HCT116 (cell line): Measurements from ENCODE around the gene TNFAIP3. TPM values are rescaled to one million over a fixed set of nuclear protein-coding genes. Genes with fewer than 3 reads are reported as not detected.

ENCODE experiments used
- ATAC-seq: fragments of 200-7000 bp; cut with Tn5 transposase; 2 replicates; pipeline ENCODE4 v1.9.1; 2020; ENCODE audit warnings: mild to moderate bottlenecking, moderate library complexity
- BruUV-seq: library from RNA; stranded (reverse); fragments of 400-500 nt; replicated peaks from 2 replicates; lab custom pipeline; 2021; lab: Mats Ljungman, UMichigan
- CTCF ChIA-PET: fragments of 300-600 bp; sonication (Branson Sonifier 250); formaldehyde crosslinking; loops from one replicate; lab custom pipeline; 2021; ENCODE audit warnings: antibody characterized with exemption; lab: Charles Lee
- POLR2A ChIA-PET: fragments of 300-600, 350-600 bp; sonication (Branson Sonifier 250); formaldehyde crosslinking; loops from one replicate; lab custom pipeline; 2021; ENCODE audit warnings: antibody characterized with exemption; lab: Charles Lee
- RAD21 ChIA-PET, 2 experiments: fragments of 300-600 bp; sonication (Branson Sonifier 250); formaldehyde crosslinking; loops; one replicate each; lab custom pipeline; 2023; ENCODE audit warnings: low total read pairs in 2 of 2; ENCODE audit not compliant: uncharacterized antibody in 2 of 2, unreplicated experiment in 2 of 2, low non-redundant PET in 1 of 2; lab: Charles Lee
- DNase-seq: peaks from one replicate; pipeline ENCODE4 v3.0.0-alpha.2; 2010; ENCODE audit warnings: low read depth, low spot score
- H2AFZ ChIP-seq: fragments of 200-600 bp; shearing (Covaris generic), sonication (generic); 2 replicates; pipeline ENCODE4 v1.6.1; 2017; ENCODE audit warnings: low read depth, mixed run types, mixed read lengths, antibody characterized with exemption, low read length; ENCODE audit not compliant: poor library complexity, severe bottlenecking
- H3K27ac ChIP-seq: 2 replicates; pipeline ENCODE4 v1.5.1; 2012; ENCODE audit warnings: low read depth, low read length
- H3K27me3 ChIP-seq: fragments of 200-600 bp; sonication (generic); 2 replicates; pipeline ENCODE4 v1.6.1; 2016; ENCODE audit warnings: mixed run types, low read length, mixed read lengths; ENCODE audit not compliant: insufficient read depth
- H3K36me3 ChIP-seq, 2 experiments: fragments of 200-500 bp in 1 of 2; fragments of 200-600 bp in 1 of 2; sonication (Bioruptor generic) in 1 of 2; sonication (generic) in 1 of 2; 2 replicates each; pipeline versions ENCODE4 v1.5.1 to v1.6.1; 2014 to 2016; ENCODE audit warnings: low read length in 2 of 2, inconsistent platforms in 1 of 2, mixed read lengths in 1 of 2, mixed run types in 1 of 2; ENCODE audit not compliant: insufficient read depth in 2 of 2, control insufficient read depth in 1 of 2
- H3K4me1 ChIP-seq, 2 experiments: fragments of 200-600 bp in 1 of 2; sonication (generic) in 1 of 2; 2 replicates each; pipeline versions ENCODE4 v1.5.1 to v1.6.1; 2012 to 2017; ENCODE audit warnings: low read length in 2 of 2, inconsistent platforms in 1 of 2, mild to moderate bottlenecking in 1 of 2, mixed read lengths in 1 of 2, mixed run types in 1 of 2, moderate library complexity in 1 of 2; ENCODE audit not compliant: insufficient read depth in 2 of 2, control insufficient read depth in 1 of 2
- H3K4me2 ChIP-seq: fragments of 200-600 bp; sonication (generic); 2 replicates; pipeline ENCODE4 v1.6.1; 2017; ENCODE audit warnings: mixed run types, low read length, mixed read lengths
- H3K4me3 ChIP-seq, 2 experiments: fragments of 200-600 bp in 1 of 2; sonication (generic) in 1 of 2; replicated peaks in 1 of 2; 2 replicates each; pipeline ENCODE4 v1.5.1; 2011 to 2016; ENCODE audit warnings: low read length in 2 of 2, control low read depth in 1 of 2, low read depth in 1 of 2, mild to moderate bottlenecking in 1 of 2, mixed read lengths in 1 of 2, mixed run types in 1 of 2
- H3K79me2 ChIP-seq: fragments of 200-600 bp; sonication (generic); 2 replicates; pipeline ENCODE4 v1.6.1; 2017; ENCODE audit warnings: mild to moderate bottlenecking, mixed run types, low read length, moderate library complexity, mixed read lengths; ENCODE audit not compliant: insufficient read depth
- H3K9ac ChIP-seq: fragments of 200-600 bp; sonication (generic); 2 replicates; pipeline ENCODE4 v1.6.1; 2016; ENCODE audit warnings: low read length, mixed read lengths
- H3K9me2 ChIP-seq: fragments of 200-600 bp; sonication (generic), shearing (Covaris generic); 2 replicates; pipeline ENCODE4 v1.6.1; 2017; ENCODE audit warnings: mixed run types, mild to moderate bottlenecking, moderate library complexity; ENCODE audit not compliant: insufficient read depth
- H3K9me3 ChIP-seq, 2 experiments: fragments of 200-500 bp in 1 of 2; fragments of 200-600 bp in 1 of 2; sonication (Bioruptor generic) in 1 of 2; sonication (generic) in 1 of 2; 2 replicates each; pipeline ENCODE4 v1.6.1; 2014 to 2017; ENCODE audit warnings: low read length in 2 of 2, mixed read lengths in 2 of 2, inconsistent platforms in 1 of 2, low read depth in 1 of 2, mild to moderate bottlenecking in 1 of 2, mixed run types in 1 of 2, moderate library complexity in 1 of 2; ENCODE audit not compliant: control insufficient read depth in 1 of 2, insufficient read depth in 1 of 2
- H4K20me1 ChIP-seq: fragments of 200-600 bp; sonication (generic), shearing (Covaris generic); 2 replicates; pipeline ENCODE4 v1.6.1; 2017; ENCODE audit warnings: mixed run types, mild to moderate bottlenecking, moderate library complexity; ENCODE audit not compliant: insufficient read depth
- CBX3 ChIP-seq: IDR thresholded peaks from 2 replicates; pipeline ENCODE4 v1.6.1; 2012; ENCODE audit warnings: low read depth
- CEBPB ChIP-seq: IDR thresholded peaks from 2 replicates; pipeline ENCODE4 v1.6.1; 2012; ENCODE audit warnings: low read depth
- EGR1 ChIP-seq: IDR thresholded peaks from 2 replicates; pipeline ENCODE4 v1.6.1; 2012; ENCODE audit warnings: low read depth
- ELF1 ChIP-seq: IDR thresholded peaks from 2 replicates; pipeline ENCODE4 v1.6.1; 2012; ENCODE audit warnings: low read depth, borderline replicate concordance
- EZH2phosphoT487 ChIP-seq: fragments of 200-600 bp; IDR thresholded peaks from 2 replicates; pipeline ENCODE4 v1.6.1; 2018; ENCODE audit warnings: antibody characterized with exemption, borderline replicate concordance
- FOSL1 ChIP-seq: IDR thresholded peaks from 2 replicates; pipeline ENCODE4 v1.6.1; 2012; ENCODE audit warnings: low read depth
- JUND ChIP-seq: IDR thresholded peaks from 2 replicates; pipeline ENCODE4 v1.6.1; 2012
- RAD21 ChIP-seq: IDR thresholded peaks from 2 replicates; pipeline ENCODE4 v1.6.1; 2012; ENCODE audit warnings: low read depth, mild to moderate bottlenecking
- SIN3A ChIP-seq: IDR thresholded peaks from 2 replicates; pipeline ENCODE4 v1.6.1; 2012; ENCODE audit warnings: low read depth
- SP1 ChIP-seq: IDR thresholded peaks from 2 replicates; pipeline ENCODE4 v1.6.1; 2012; ENCODE audit warnings: low read depth
- TCF7L2 ChIP-seq: IDR thresholded peaks from 2 replicates; pipeline ENCODE4 v1.7.0; 2011; ENCODE audit warnings: borderline replicate concordance, inconsistent platforms; ENCODE audit not compliant: insufficient read depth, insufficient read length; ENCODE audit errors: extremely low read depth
- YY1 ChIP-seq: IDR thresholded peaks from 2 replicates; pipeline ENCODE4 v1.6.1; 2011; ENCODE audit warnings: low read length, low read depth, moderate library complexity, mild to moderate bottlenecking; ENCODE audit not compliant: insufficient replicate concordance; ENCODE audit errors: extremely low read depth
- ZFX ChIP-seq: fragments of 450-650 bp; IDR thresholded peaks from 2 replicates; pipeline ENCODE4 v1.6.1; 2017
- ZNF274 ChIP-seq: fragments of 200-500 bp; sonication (Bioruptor generic); IDR thresholded peaks from 2 replicates; pipeline ENCODE4 v1.6.1; 2014; ENCODE audit warnings: mild to moderate bottlenecking, low read depth, low read length, inconsistent platforms
- intact Hi-C: fragments of 100-400 bp; cut with micrococcal nuclease; formaldehyde crosslinking; loops from 2 replicates; pipeline ENCODE4 v1.10.0; 2022
- total RNA-seq: library from RNA; stranded (reverse); gene quantifications from one replicate; pipeline ENCODE4 v1.2.1, GENCODE V29; 2021; ENCODE audit not compliant: unreplicated experiment
- TF ChIP-seq, protein P1 (sequence below), 3 experiments: fragments of 200-600 bp in 1 of 3; sonication (generic) in 1 of 3; IDR thresholded peaks in 2 of 3; conservative IDR thresholded peaks in 1 of 3; 2 replicates each; pipeline ENCODE4 v1.5.1; 2012 to 2017; ENCODE audit warnings: low read depth in 2 of 3, low read length in 2 of 3, antibody characterized with exemption in 1 of 3, borderline replicate concordance in 1 of 3, control low read depth in 1 of 3, mild to moderate bottlenecking in 1 of 3, mixed read lengths in 1 of 3, mixed run types in 1 of 3, moderate library complexity in 1 of 3; ENCODE audit not compliant: insufficient read depth in 1 of 3
- TF ChIP-seq, protein P2 (sequence below): IDR thresholded peaks from 2 replicates; pipeline ENCODE4 v1.6.1; 2012; ENCODE audit warnings: low read depth
- TF ChIP-seq, protein P3 (sequence below): IDR thresholded peaks from 2 replicates; pipeline ENCODE4 v1.6.1; 2012
- TF ChIP-seq, protein P4 (sequence below): IDR thresholded peaks from 2 replicates; pipeline ENCODE4 v1.6.1; 2011; ENCODE audit warnings: mild to moderate bottlenecking, low read length, moderate library complexity; ENCODE audit not compliant: insufficient replicate concordance; ENCODE audit errors: extremely low read depth

TNFAIP3 gene
- total RNA-seq, 1 experiment from 2014 or later = 4.4 TPM

DNA sequence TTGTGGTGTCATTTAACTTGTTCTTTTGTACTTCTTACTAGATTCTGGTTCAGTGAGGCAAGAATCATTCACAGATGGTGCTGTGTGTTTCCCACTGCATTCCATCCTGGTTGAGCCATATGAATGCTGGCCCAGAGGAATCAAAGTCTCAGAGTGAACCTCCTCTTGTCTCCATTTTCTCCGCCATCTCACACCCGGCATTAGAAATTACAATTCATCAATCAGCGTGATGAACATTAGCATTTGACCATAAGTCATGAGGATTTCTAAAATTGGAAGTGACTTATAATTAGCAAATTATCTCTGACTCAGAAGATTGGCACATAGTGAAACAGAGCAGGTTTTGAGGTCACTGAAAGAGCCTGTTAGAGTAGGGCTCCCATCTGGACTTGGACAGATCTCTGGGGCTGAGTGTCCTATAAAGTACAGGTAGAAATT is 25.2 kb downstream of the TNFAIP3 start:
- RAD21 ChIA-PET = no interaction called here

More for the DNA sequence above, 25.2 kb downstream of the TNFAIP3 start:
- Histone ChIP-seq H3K4me3 (no peak overlapping the region), H3K79me2 (no peaks in the 10 kb centered on the region), H3K9me2 (no peaks in the 10 kb centered on the region), H2AFZ (no peak overlapping the region), H3K9me3 (no peaks in the 10 kb centered on the region), H3K9ac (no peak overlapping the region), H3K27ac (no peak overlapping the region), H3K27me3 (no peaks in the 10 kb centered on the region), H3K4me2 (no peak overlapping the region), H3K4me1 (peaks cover 0 to 22% of the 10 kb centered on the region in 2 experiments; a peak in 1 of 4 replicates), H3K36me3 (no peaks in the 10 kb centered on the region), H4K20me1 (no peaks in the 10 kb centered on the region)
- TF ChIP-seq, protein P1, sequence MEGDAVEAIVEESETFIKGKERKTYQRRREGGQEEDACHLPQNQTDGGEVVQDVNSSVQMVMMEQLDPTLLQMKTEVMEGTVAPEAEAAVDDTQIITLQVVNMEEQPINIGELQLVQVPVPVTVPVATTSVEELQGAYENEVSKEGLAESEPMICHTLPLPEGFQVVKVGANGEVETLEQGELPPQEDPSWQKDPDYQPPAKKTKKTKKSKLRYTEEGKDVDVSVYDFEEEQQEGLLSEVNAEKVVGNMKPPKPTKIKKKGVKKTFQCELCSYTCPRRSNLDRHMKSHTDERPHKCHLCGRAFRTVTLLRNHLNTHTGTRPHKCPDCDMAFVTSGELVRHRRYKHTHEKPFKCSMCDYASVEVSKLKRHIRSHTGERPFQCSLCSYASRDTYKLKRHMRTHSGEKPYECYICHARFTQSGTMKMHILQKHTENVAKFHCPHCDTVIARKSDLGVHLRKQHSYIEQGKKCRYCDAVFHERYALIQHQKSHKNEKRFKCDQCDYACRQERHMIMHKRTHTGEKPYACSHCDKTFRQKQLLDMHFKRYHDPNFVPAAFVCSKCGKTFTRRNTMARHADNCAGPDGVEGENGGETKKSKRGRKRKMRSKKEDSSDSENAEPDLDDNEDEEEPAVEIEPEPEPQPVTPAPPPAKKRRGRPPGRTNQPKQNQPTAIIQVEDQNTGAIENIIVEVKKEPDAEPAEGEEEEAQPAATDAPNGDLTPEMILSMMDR (IDR thresholded peaks at IDR 0.05 in 2 of 3, conservative IDR thresholded peaks at IDR 0.05 in 1 of 3; ENCODE audit: borderline replicate concordance in 1 of 3, insufficient read depth in 1 of 3, low read depth in 2 of 3, low read length in 2 of 3) = no peak
- TF ChIP-seq YY1 = no peak
- TF ChIP-seq EGR1 = no peak
- no peak for TF ChIP-seq FOSL1
- no peak for TF ChIP-seq EZH2phosphoT487
- TF ChIP-seq CBX3 = no peak
- TF ChIP-seq ZFX = no peak
- TF ChIP-seq, protein P2, sequence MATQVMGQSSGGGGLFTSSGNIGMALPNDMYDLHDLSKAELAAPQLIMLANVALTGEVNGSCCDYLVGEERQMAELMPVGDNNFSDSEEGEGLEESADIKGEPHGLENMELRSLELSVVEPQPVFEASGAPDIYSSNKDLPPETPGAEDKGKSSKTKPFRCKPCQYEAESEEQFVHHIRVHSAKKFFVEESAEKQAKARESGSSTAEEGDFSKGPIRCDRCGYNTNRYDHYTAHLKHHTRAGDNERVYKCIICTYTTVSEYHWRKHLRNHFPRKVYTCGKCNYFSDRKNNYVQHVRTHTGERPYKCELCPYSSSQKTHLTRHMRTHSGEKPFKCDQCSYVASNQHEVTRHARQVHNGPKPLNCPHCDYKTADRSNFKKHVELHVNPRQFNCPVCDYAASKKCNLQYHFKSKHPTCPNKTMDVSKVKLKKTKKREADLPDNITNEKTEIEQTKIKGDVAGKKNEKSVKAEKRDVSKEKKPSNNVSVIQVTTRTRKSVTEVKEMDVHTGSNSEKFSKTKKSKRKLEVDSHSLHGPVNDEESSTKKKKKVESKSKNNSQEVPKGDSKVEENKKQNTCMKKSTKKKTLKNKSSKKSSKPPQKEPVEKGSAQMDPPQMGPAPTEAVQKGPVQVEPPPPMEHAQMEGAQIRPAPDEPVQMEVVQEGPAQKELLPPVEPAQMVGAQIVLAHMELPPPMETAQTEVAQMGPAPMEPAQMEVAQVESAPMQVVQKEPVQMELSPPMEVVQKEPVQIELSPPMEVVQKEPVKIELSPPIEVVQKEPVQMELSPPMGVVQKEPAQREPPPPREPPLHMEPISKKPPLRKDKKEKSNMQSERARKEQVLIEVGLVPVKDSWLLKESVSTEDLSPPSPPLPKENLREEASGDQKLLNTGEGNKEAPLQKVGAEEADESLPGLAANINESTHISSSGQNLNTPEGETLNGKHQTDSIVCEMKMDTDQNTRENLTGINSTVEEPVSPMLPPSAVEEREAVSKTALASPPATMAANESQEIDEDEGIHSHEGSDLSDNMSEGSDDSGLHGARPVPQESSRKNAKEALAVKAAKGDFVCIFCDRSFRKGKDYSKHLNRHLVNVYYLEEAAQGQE = no peak
- no peak for TF ChIP-seq SP1
- no peak for TF ChIP-seq RAD21
- no peak for TF ChIP-seq ZNF274
- TF ChIP-seq, protein P3, sequence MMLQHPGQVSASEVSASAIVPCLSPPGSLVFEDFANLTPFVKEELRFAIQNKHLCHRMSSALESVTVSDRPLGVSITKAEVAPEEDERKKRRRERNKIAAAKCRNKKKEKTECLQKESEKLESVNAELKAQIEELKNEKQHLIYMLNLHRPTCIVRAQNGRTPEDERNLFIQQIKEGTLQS = no peak
- TF ChIP-seq TCF7L2 = no peak
- no peak for TF ChIP-seq CEBPB
- no peak for TF ChIP-seq SIN3A
- TF ChIP-seq ELF1 = no peak
- TF ChIP-seq, protein P4, sequence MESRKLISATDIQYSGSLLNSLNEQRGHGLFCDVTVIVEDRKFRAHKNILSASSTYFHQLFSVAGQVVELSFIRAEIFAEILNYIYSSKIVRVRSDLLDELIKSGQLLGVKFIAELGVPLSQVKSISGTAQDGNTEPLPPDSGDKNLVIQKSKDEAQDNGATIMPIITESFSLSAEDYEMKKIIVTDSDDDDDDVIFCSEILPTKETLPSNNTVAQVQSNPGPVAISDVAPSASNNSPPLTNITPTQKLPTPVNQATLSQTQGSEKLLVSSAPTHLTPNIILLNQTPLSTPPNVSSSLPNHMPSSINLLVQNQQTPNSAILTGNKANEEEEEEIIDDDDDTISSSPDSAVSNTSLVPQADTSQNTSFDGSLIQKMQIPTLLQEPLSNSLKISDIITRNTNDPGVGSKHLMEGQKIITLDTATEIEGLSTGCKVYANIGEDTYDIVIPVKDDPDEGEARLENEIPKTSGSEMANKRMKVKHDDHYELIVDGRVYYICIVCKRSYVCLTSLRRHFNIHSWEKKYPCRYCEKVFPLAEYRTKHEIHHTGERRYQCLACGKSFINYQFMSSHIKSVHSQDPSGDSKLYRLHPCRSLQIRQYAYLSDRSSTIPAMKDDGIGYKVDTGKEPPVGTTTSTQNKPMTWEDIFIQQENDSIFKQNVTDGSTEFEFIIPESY = no peak
- TF ChIP-seq JUND = no peak
- ChIA-PET CTCF (no interaction called here), POLR2A (no interaction called here)
- intact Hi-C loops = no loop called here
- DNase-seq (no peak), ATAC-seq (no peak)
- BruUV-seq = no TSS peak
